ENCODE data around the gene DRD2. TPM values are rescaled to one million over a fixed set of nuclear protein-coding genes. Genes with fewer than 3 reads are reported as not detected.

The DRD2 gene
- total and polyA plus RNA-seq, 4 donors = 0.69 to 12.0 (median 6.2) TPM

GRCh38 chr11:113398669-113399430 lies 76.3 kb downstream of the DRD2 start:
- Histone ChIP-seq H3K4me1 (ENCODE audit: control insufficient read depth, insufficient read depth, low read length) (peaks cover 5% of the 10 kb centered on the region), H3K27me3 (ENCODE audit: control insufficient read depth, insufficient read depth, low read length) (no peaks in the 10 kb centered on the region), H3K36me3 (ENCODE audit: control insufficient read depth, insufficient read depth, low read length) (no peaks in the 10 kb centered on the region), H3K9me3 (ENCODE audit: control insufficient read depth, insufficient read depth, low read length) (no peaks in the 10 kb centered on the region), H3K27ac (ENCODE audit: low read depth, low read length) (no peak overlapping the region), H3K4me3 (ENCODE audit: low read depth, low read length) (no peak overlapping the region)
- DNase-seq (ENCODE audit: low read depth in 4 of 6, low spot score in 6 of 6) = no peak
- WGBS (ENCODE audit: insufficient coverage) = 85% methylated on average over 19 of the region's 24 CpGs

GRCh38 chr11:113397821-113398220 lies 77.4 kb downstream of the DRD2 start:
- no peaks in the 10 kb centered on the region for H3K36me3 ChIP-seq (ENCODE audit: control insufficient read depth, insufficient read depth, low read length)
- H3K4me3 ChIP-seq (ENCODE audit: low read depth, low read length) = no peak overlapping the region
- no peak overlapping the region for H3K27ac ChIP-seq (ENCODE audit: low read depth, low read length)
- no peaks in the 10 kb centered on the region for H3K9me3 ChIP-seq (ENCODE audit: control insufficient read depth, insufficient read depth, low read length)
- 85% methylated on average over 2 of the region's 4 CpGs for WGBS (ENCODE audit: insufficient coverage)
- no peaks in the 10 kb centered on the region for H3K27me3 ChIP-seq (ENCODE audit: control insufficient read depth, insufficient read depth, low read length)
- H3K4me1 ChIP-seq (ENCODE audit: control insufficient read depth, insufficient read depth, low read length) = peaks cover 5% of the 10 kb centered on the region
- no peak for DNase-seq (ENCODE audit: low read depth in 4 of 6, low spot score in 6 of 6)

GRCh38 chr11:113397212-113397611 lies 78.0 kb downstream of the DRD2 start:
- Histone ChIP-seq H3K36me3 (ENCODE audit: control insufficient read depth, insufficient read depth, low read length) (no peaks in the 10 kb centered on the region), H3K4me1 (ENCODE audit: control insufficient read depth, insufficient read depth, low read length) (peaks cover 7% of the 10 kb centered on the region), H3K27me3 (ENCODE audit: control insufficient read depth, insufficient read depth, low read length) (no peaks in the 10 kb centered on the region), H3K9me3 (ENCODE audit: control insufficient read depth, insufficient read depth, low read length) (no peaks in the 10 kb centered on the region), H3K27ac (ENCODE audit: low read depth, low read length) (no peak overlapping the region), H3K4me3 (ENCODE audit: low read depth, low read length) (no peak overlapping the region)
- 81% methylated on average over 7 of the region's 7 CpGs for WGBS (ENCODE audit: insufficient coverage)
- no peak for DNase-seq (ENCODE audit: low read depth in 4 of 6, low spot score in 6 of 6)

- Histone ChIP-seq H3K9me3 (ENCODE audit: control insufficient read depth, insufficient read depth, low read length) (no peaks in the 10 kb centered on the region), H3K4me1 (ENCODE audit: control insufficient read depth, insufficient read depth, low read length) (peaks cover 3% of the 10 kb centered on the region), H3K4me3 (ENCODE audit: low read depth, low read length) (no peak overlapping the region), H3K27ac (ENCODE audit: low read depth, low read length) (no peak overlapping the region), H3K36me3 (ENCODE audit: control insufficient read depth, insufficient read depth, low read length) (no peaks in the 10 kb centered on the region), H3K27me3 (ENCODE audit: control insufficient read depth, insufficient read depth, low read length) (no peaks in the 10 kb centered on the region)
- 50% methylated on average over 1 of the region's 1 CpG for WGBS (ENCODE audit: insufficient coverage)
- no peak for DNase-seq (ENCODE audit: low read depth in 4 of 6, low spot score in 6 of 6)
Measured at GRCh38 chr11:113396690-113397089, 78.5 kb downstream of the DRD2 start.

GRCh38 chr11:113395782-113396336 lies 79.3 kb downstream of the DRD2 start:
- H3K4me1 ChIP-seq (ENCODE audit: control insufficient read depth, insufficient read depth, low read length) = peaks cover 2% of the 10 kb centered on the region
- whole genome bisulfite sequencing (ENCODE audit: insufficient coverage) = 96% methylated on average over 8 of the region's 9 CpGs
- no peak overlapping the region for H3K4me3 ChIP-seq (ENCODE audit: low read depth, low read length)
- no peak overlapping the region for H3K27ac ChIP-seq (ENCODE audit: low read depth, low read length)
- no peak for DNase-seq (ENCODE audit: low read depth in 4 of 6, low spot score in 6 of 6)
- no peaks in the 10 kb centered on the region for H3K9me3 ChIP-seq (ENCODE audit: control insufficient read depth, insufficient read depth, low read length)
- H3K36me3 ChIP-seq (ENCODE audit: control insufficient read depth, insufficient read depth, low read length) = no peaks in the 10 kb centered on the region
- H3K27me3 ChIP-seq (ENCODE audit: control insufficient read depth, insufficient read depth, low read length) = no peaks in the 10 kb centered on the region

GRCh38 chr11:113394919-113395318 lies 80.3 kb downstream of the DRD2 start:
- H3K27me3 ChIP-seq (ENCODE audit: control insufficient read depth, insufficient read depth, low read length) = no peaks in the 10 kb centered on the region
- 94% methylated on average over 10 of the region's 11 CpGs for WGBS (ENCODE audit: insufficient coverage)

GRCh38 chr11:113393501-113393985 lies 81.7 kb downstream of the DRD2 start:
- 66% methylated on average over 7 of the region's 8 CpGs for WGBS (ENCODE audit: insufficient coverage)
- no peak for DNase-seq (ENCODE audit: low read depth in 4 of 6, low spot score in 6 of 6)
- Histone ChIP-seq H3K27ac (ENCODE audit: low read depth, low read length) (no peak overlapping the region), H3K4me1 (ENCODE audit: control insufficient read depth, insufficient read depth, low read length) (peaks cover 2% of the 10 kb centered on the region), H3K9me3 (ENCODE audit: control insufficient read depth, insufficient read depth, low read length) (no peaks in the 10 kb centered on the region), H3K36me3 (ENCODE audit: control insufficient read depth, insufficient read depth, low read length) (no peaks in the 10 kb centered on the region), H3K27me3 (ENCODE audit: control insufficient read depth, insufficient read depth, low read length) (peaks cover 1% of the 10 kb centered on the region), H3K4me3 (ENCODE audit: low read depth, low read length) (no peak overlapping the region)

More at GRCh38 chr11:113394919-113395318, 80.3 kb downstream of the DRD2 start:
- Histone ChIP-seq H3K9me3 (ENCODE audit: control insufficient read depth, insufficient read depth, low read length) (no peaks in the 10 kb centered on the region), H3K36me3 (ENCODE audit: control insufficient read depth, insufficient read depth, low read length) (no peaks in the 10 kb centered on the region), H3K27ac (ENCODE audit: low read depth, low read length) (no peak overlapping the region), H3K4me3 (ENCODE audit: low read depth, low read length) (no peak overlapping the region), H3K4me1 (ENCODE audit: control insufficient read depth, insufficient read depth, low read length) (peaks cover 2% of the 10 kb centered on the region)
- DNase-seq (ENCODE audit: low read depth in 4 of 6, low spot score in 6 of 6) = no peak

- Histone ChIP-seq H3K27ac (ENCODE audit: low read depth, low read length) (no peak overlapping the region), H3K36me3 (ENCODE audit: control insufficient read depth, insufficient read depth, low read length) (no peaks in the 10 kb centered on the region), H3K9me3 (ENCODE audit: control insufficient read depth, insufficient read depth, low read length) (no peaks in the 10 kb centered on the region), H3K4me1 (ENCODE audit: control insufficient read depth, insufficient read depth, low read length) (peaks cover 12% of the 10 kb centered on the region), H3K27me3 (ENCODE audit: control insufficient read depth, insufficient read depth, low read length) (peaks cover 12% of the 10 kb centered on the region), H3K4me3 (ENCODE audit: low read depth, low read length) (no peak overlapping the region)
- peak in 2 of 6 donors; percentile 23 to 76 for DNase-seq (ENCODE audit: low read depth in 4 of 6, low spot score in 6 of 6)
- 60% methylated on average over 1 of the region's 3 CpGs for WGBS (ENCODE audit: insufficient coverage)
Measured at GRCh38 chr11:113392236-113392921, 82.8 kb downstream of the DRD2 start.

- H3K27me3 ChIP-seq (ENCODE audit: control insufficient read depth, insufficient read depth, low read length) = peaks cover 20% of the 10 kb centered on the region
- peak in 1 of 6 donors; percentile 25 for DNase-seq (ENCODE audit: low read depth in 4 of 6, low spot score in 6 of 6)
- no peak overlapping the region for H3K4me3 ChIP-seq (ENCODE audit: low read depth, low read length)
- H3K36me3 ChIP-seq (ENCODE audit: control insufficient read depth, insufficient read depth, low read length) = no peaks in the 10 kb centered on the region
- no peak overlapping the region for H3K27ac ChIP-seq (ENCODE audit: low read depth, low read length)
- no CpG with 5 or more reads among the region's 3 CpGs for WGBS (ENCODE audit: insufficient coverage)
- H3K4me1 ChIP-seq (ENCODE audit: control insufficient read depth, insufficient read depth, low read length) = peaks cover 19% of the 10 kb centered on the region
- no peaks in the 10 kb centered on the region for H3K9me3 ChIP-seq (ENCODE audit: control insufficient read depth, insufficient read depth, low read length)
Measured at GRCh38 chr11:113389272-113389671, 85.9 kb downstream of the DRD2 start.

Measured in spinal cord (tissue), 10 donors.